GM19324 (cell line): Measurements from ENCODE around the gene AP5S1.
"Not testable (repeated sequence)": the region's sequence is repeated elsewhere in the genome, so short reads cannot be mapped to it uniquely, and the experiment has no call there.

Experiments
- ATAC-seq: cut with Tn5 transposase; IDR thresholded peaks from one replicate; pipeline ENCODE4 v1.9.1; 2021; ENCODE audit warnings: mild to moderate bottlenecking, moderate library complexity; ENCODE audit not compliant: unreplicated experiment, low FRiP score

AP5S1 gene

GRCh38 chr20:3808544-3808943 is 11.8 kb upstream of the AP5S1 start:
- ATAC-seq = no peak

GRCh38 chr20:3811467-3812258 is 8.7 kb upstream of the AP5S1 start:
- no peak for ATAC-seq

GRCh38 chr20:3812259-3812681 is 8.1 kb upstream of the AP5S1 start:
- ATAC-seq = no peak

GRCh38 chr20:3812975-3813847 is 7.1 kb upstream of the AP5S1 start:
- no peak for ATAC-seq

- ATAC-seq = no peak
These were observed 6.3 kb upstream of the AP5S1 start for GRCh38 chr20:3813848-3814581.

GRCh38 chr20:3814928-3815495 is 5.3 kb upstream of the AP5S1 start:
- ATAC-seq = no peak

- ATAC-seq = no peak
These were observed 4.5 kb upstream of the AP5S1 start for GRCh38 chr20:3815703-3816315.

GRCh38 chr20:3818155-3819151 is 1.9 kb upstream of the AP5S1 start:
- no peak for ATAC-seq

GRCh38 chr20:3819411-3820047 is 818 bp upstream of the AP5S1 start:
- ATAC-seq = no peak

- no peak for ATAC-seq
These were observed 767 bp downstream of the AP5S1 start for GRCh38 chr20:3820901-3821727.

GRCh38 chr20:3821996-3822395 is 1.6 kb downstream of the AP5S1 start:
- no peak for ATAC-seq

- no peak for ATAC-seq
These were observed 3.5 kb downstream of the AP5S1 start for GRCh38 chr20:3823881-3824280.

- ATAC-seq = no peak
These were observed 5.2 kb downstream of the AP5S1 start for GRCh38 chr20:3825526-3825925.

- no peak for ATAC-seq
These were observed 6.1 kb downstream of the AP5S1 start for GRCh38 chr20:3826420-3826819.

GRCh38 chr20:3828798-3829197 is 8.5 kb downstream of the AP5S1 start:
- no peak for ATAC-seq

GRCh38 chr20:3829891-3830290 is 9.5 kb downstream of the AP5S1 start:
- ATAC-seq = not testable (repeated sequence)

GRCh38 chr20:3836132-3836531 is 15.8 kb downstream of the AP5S1 start:
- ATAC-seq = no peak

GRCh38 chr20:3839328-3839727 is 19.0 kb downstream of the AP5S1 start:
- no peak for ATAC-seq
